ENCODE measurements around the gene GPNMB. TPM values are rescaled to one million over a fixed set of nuclear protein-coding genes. Genes with fewer than 3 reads are reported as not detected.

Gene GPNMB
- total RNA-seq, 2 donors from 2014 or later, result 0.99 to 1.1 TPM

DNA sequence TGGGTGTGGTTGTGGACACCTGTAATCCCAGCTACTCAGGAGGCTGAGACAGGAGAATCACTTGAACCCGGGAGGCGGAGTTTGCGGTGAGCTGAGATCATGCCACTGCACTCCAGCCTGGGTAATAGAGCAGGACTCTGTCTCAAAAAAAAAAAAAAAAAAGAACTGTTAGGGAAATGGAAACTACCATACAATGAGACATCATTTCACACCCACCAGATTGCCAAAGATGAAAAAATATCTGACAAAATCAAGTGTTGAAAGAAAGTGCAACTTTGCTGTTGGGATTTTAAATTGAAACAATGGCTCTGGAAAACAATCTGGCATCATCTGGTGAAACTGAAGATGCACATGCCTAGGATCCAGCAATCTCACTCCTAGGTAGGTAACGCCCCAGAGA lies 36.5 kb downstream of the GPNMB start:
- Histone ChIP-seq H3K4me3 (ENCODE audit: low read length) (no peak overlapping the region), H3K36me3 (ENCODE audit: control insufficient read depth, insufficient read depth, low read length) (no peaks in the 10 kb centered on the region), H3K4me1 (ENCODE audit: control insufficient read depth, insufficient read depth, low read length) (no peaks in the 10 kb centered on the region), H3K27me3 (ENCODE audit: control insufficient read depth, insufficient read depth, low read length, poor library complexity, severe bottlenecking) (no peaks in the 10 kb centered on the region), H3K9ac (ENCODE audit: extremely low read depth, low read length, poor library complexity, severe bottlenecking) (no peak overlapping the region), H3K27ac (ENCODE audit: low read depth, low read length) (no peak overlapping the region), H3K9me3 (ENCODE audit: control insufficient read depth, low read length) (no peaks in the 10 kb centered on the region)
- 99 to 100% methylated on average over 4 of the region's 4 CpGs for WGBS, 2 experiments (ENCODE audit: insufficient coverage in 1 of 2, insufficient read length in 1 of 2)
- Mint-ChIP-seq H3K36me3 (ENCODE audit: low read depth) (no peaks in the 10 kb centered on the region), H3K4me1 (no peaks in the 10 kb centered on the region), H3K27me3 (ENCODE audit: insufficient read depth) (no peaks in the 10 kb centered on the region), H3K9me3 (no peaks in the 10 kb centered on the region), H3K4me3 (no peak overlapping the region), H3K27ac (no peak overlapping the region)
- DNase-seq, result no peak
- TF ChIP-seq, protein P1, sequence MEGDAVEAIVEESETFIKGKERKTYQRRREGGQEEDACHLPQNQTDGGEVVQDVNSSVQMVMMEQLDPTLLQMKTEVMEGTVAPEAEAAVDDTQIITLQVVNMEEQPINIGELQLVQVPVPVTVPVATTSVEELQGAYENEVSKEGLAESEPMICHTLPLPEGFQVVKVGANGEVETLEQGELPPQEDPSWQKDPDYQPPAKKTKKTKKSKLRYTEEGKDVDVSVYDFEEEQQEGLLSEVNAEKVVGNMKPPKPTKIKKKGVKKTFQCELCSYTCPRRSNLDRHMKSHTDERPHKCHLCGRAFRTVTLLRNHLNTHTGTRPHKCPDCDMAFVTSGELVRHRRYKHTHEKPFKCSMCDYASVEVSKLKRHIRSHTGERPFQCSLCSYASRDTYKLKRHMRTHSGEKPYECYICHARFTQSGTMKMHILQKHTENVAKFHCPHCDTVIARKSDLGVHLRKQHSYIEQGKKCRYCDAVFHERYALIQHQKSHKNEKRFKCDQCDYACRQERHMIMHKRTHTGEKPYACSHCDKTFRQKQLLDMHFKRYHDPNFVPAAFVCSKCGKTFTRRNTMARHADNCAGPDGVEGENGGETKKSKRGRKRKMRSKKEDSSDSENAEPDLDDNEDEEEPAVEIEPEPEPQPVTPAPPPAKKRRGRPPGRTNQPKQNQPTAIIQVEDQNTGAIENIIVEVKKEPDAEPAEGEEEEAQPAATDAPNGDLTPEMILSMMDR (conservative IDR thresholded peaks at IDR 0.05), result no peak

DNA sequence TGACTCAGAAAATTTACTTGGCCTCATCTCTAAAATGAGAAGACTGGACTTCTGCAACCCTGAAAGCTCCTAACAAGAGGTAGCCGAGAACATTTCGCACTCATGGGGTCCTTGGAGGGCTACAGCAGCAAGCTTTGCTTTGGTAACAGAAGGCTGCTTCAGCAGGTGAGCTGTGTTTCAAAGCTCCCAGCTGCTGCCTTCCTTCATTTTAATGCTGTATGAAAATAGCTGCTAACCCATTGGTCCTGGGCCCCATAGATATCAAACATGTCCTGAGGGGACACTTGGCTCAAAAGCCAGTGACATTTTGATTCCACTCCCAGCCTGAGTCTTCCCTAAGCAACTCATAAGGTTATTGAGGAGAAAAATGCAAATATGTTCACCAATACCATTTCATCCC lies 38.3 kb downstream of the GPNMB start:
- Histone ChIP-seq H3K36me3 (ENCODE audit: control insufficient read depth, insufficient read depth, low read length) (no peaks in the 10 kb centered on the region), H3K9me3 (ENCODE audit: control insufficient read depth, low read length) (no peaks in the 10 kb centered on the region), H3K9ac (ENCODE audit: extremely low read depth, low read length, poor library complexity, severe bottlenecking) (no peak overlapping the region), H3K27ac (ENCODE audit: low read depth, low read length) (no peak overlapping the region), H3K4me3 (ENCODE audit: low read length) (no peak overlapping the region), H3K27me3 (ENCODE audit: control insufficient read depth, insufficient read depth, low read length, poor library complexity, severe bottlenecking) (no peaks in the 10 kb centered on the region), H3K4me1 (ENCODE audit: control insufficient read depth, insufficient read depth, low read length) (no peaks in the 10 kb centered on the region)
- DNase-seq, result no peak
- H3K4me1 Mint-ChIP-seq, result no peaks in the 10 kb centered on the region
- no peak overlapping the region for H3K4me3 Mint-ChIP-seq
- no peaks in the 10 kb centered on the region for H3K9me3 Mint-ChIP-seq
- WGBS, 2 experiments (ENCODE audit: insufficient coverage in 1 of 2, insufficient read length in 1 of 2), result 89 to 100% methylated on average over 2 of the region's 2 CpGs
- H3K36me3 Mint-ChIP-seq (ENCODE audit: low read depth), result no peaks in the 10 kb centered on the region
- no peak overlapping the region for H3K27ac Mint-ChIP-seq
- H3K27me3 Mint-ChIP-seq (ENCODE audit: insufficient read depth), result no peaks in the 10 kb centered on the region
- TF ChIP-seq, protein P1 (conservative IDR thresholded peaks at IDR 0.05), result no peak

DNA sequence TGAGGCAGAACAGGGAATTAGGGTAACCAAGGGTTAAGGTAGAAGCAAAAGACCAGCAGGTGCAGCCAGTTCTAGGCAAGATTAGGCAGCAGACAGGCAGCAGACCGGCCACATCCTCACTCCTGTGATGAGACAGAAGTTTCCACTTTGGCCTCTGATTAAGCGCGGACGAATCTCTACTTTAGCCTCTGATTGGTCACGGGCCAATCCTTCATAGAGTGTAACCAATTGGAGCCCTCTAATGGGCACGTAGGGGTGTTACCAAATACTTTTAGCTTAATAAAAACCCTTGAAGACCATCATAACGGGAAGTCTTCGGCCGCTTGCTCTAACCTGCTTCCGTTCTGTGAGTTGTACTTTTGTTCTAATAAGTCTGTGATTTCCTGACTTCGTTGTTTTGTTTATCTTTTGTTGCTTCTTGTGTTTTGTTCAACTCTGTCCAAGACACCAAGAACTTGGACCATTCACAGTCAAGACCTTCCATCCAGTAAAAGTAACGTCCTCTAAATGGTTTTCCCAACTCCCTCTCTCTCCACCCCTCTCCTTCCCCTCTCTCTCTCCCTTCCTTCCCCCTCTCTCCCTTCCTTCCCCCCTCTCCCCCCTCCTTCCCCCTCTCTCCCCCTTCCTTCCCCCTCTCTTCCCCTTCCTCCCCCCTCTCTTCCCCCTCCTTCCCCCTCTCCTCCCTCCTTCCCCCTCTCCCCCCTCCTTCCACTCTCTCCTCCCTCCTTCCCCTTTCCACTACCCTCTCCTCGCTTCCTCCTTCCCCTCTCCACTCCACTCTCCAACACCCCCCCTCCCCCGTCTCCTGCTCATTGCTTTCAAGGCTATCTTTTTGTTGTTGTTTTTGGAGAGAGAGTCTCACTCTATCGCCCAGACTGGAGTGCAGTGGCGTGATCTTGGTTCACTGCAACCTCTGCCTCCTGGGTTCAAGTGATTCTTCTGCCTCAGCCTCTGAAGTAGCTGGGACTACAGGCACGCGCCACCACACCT lies 39.4 kb downstream of the GPNMB start:
- Mint-ChIP-seq H3K27me3 (ENCODE audit: insufficient read depth) (no peaks in the 10 kb centered on the region), H3K4me1 (no peaks in the 10 kb centered on the region), H3K9me3 (no peaks in the 10 kb centered on the region), H3K36me3 (ENCODE audit: low read depth) (no peaks in the 10 kb centered on the region), H3K27ac (no peak overlapping the region), H3K4me3 (no peak overlapping the region)
- H3K27ac ChIP-seq (ENCODE audit: low read depth, low read length), result no peak overlapping the region
- H3K9ac ChIP-seq (ENCODE audit: extremely low read depth, low read length, poor library complexity, severe bottlenecking), result no peak overlapping the region
- peak; percentile 39 for DNase-seq
- H3K4me3 ChIP-seq (ENCODE audit: low read length), result no peak overlapping the region
- no peaks in the 10 kb centered on the region for H3K36me3 ChIP-seq (ENCODE audit: control insufficient read depth, insufficient read depth, low read length)
- H3K4me1 ChIP-seq (ENCODE audit: control insufficient read depth, insufficient read depth, low read length), result no peaks in the 10 kb centered on the region
- no peaks in the 10 kb centered on the region for H3K27me3 ChIP-seq (ENCODE audit: control insufficient read depth, insufficient read depth, low read length, poor library complexity, severe bottlenecking)
- H3K9me3 ChIP-seq (ENCODE audit: control insufficient read depth, low read length), result no peaks in the 10 kb centered on the region
- TF ChIP-seq, protein P1 (conservative IDR thresholded peaks at IDR 0.05), result no peak
- 91 to 94% methylated on average over 13 to 18 of the region's 18 CpGs for WGBS, 2 experiments (ENCODE audit: insufficient coverage in 1 of 2, insufficient read length in 1 of 2)
